Thyroid gland (tissue), 4 donors: ENCODE data around the gene NLGN1. TPM values are rescaled to one million over a fixed set of nuclear protein-coding genes. Genes with fewer than 3 reads are reported as not detected.

ENCODE experiments used
- DNase-seq, 2 donors: peaks; one replicate each; pipeline ENCODE4 v3.0.0-alpha.2; 2019
- H3K27ac ChIP-seq, 3 donors: fragments of 200-600 bp; sonication (generic); 1 replicate in 2 of 3; 2 replicates in 1 of 3; pipeline ENCODE4 v1.5.1; 2016 to 2019; ENCODE audit warnings: mild to moderate bottlenecking in 1 of 3, moderate library complexity in 1 of 3
- H3K27me3 ChIP-seq: fragments of 200-600 bp; sonication (generic); one replicate; pipeline ENCODE4 v1.5.1; 2019
- H3K36me3 ChIP-seq, 2 donors: fragments of 200-600 bp; sonication (generic); one replicate each; pipeline ENCODE4 v1.5.1; 2016 to 2019
- H3K4me1 ChIP-seq, 2 donors: fragments of 200-600 bp; sonication (generic); one replicate each; pipeline ENCODE4 v1.5.1; 2017 to 2019
- H3K4me3 ChIP-seq, 3 donors: fragments of 200-600 bp; sonication (generic); replicated peaks in 1 of 3; 1 replicate in 2 of 3; 2 replicates in 1 of 3; pipeline ENCODE4 v1.5.1; 2016; ENCODE audit warnings: mild to moderate bottlenecking in 1 of 3
- H3K9me3 ChIP-seq: fragments of 200-600 bp; sonication (generic); one replicate; pipeline ENCODE4 v1.5.1; 2017
- POLR2A ChIP-seq, 2 donors: fragments of 450-650 bp; IDR thresholded peaks; one replicate each; pipeline ENCODE4 v1.6.1; 2017; ENCODE audit warnings: antibody characterized with exemption in 2 of 2, mild to moderate bottlenecking in 2 of 2, moderate library complexity in 1 of 2
- WGBS, 2 donors: methylation state at CpG; one replicate each; pipeline ENCODE4 v1.1.5; 2017; 5-methylcytosine and 5-hydroxymethylcytosine counted together
- intact Hi-C: fragments of 100-400 bp; cut with DNase I; formaldehyde crosslinking; loops from one replicate; pipeline ENCODE4 v1.15.1; 2023
- total RNA-seq, 4 donors: library from RNA; depleted of rRNA; stranded (reverse); fragments of >200 nt; gene quantifications; one replicate each; pipeline ENCODE4 v1.2.3, GENCODE V29; 2016
- TF ChIP-seq, protein P1 (sequence below), 6 experiments: fragments of 200-600 bp in 3 of 6; fragments of 450-650 bp in 3 of 6; sonication (generic) in 3 of 6; IDR thresholded peaks; one replicate each; pipeline ENCODE4 v1.5.1; 2016 to 2019; ENCODE audit warnings: antibody characterized with exemption in 6 of 6, mild to moderate bottlenecking in 2 of 6, inconsistent platforms in 1 of 6, moderate library complexity in 1 of 6

The NLGN1 gene
- total RNA-seq, 4 donors from 2014 or later = 2.4 to 13.9 (median 2.9) TPM

DNA sequence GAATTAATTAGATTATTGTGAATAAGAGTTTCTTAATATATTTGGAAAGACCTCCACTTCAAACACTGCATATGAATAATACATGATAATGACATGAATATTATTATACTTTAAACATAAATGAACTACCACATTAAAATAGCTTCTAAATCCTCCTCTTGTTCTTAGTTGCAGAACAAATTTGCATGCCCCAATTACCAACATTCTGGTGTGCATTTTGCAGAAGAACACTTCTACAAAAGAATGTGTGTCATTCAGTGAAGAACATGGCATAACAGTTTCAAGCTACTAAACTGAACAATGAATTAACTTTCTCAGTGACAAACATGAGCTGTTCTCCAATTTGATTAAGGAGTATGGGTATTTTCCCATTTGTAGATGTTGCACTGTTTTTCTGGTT is 750.3 kb downstream of the NLGN1 start:
- intact Hi-C loops = no loop called here
- TF ChIP-seq POLR2A (IDR thresholded peaks at IDR 0.05) = no peak
- TF ChIP-seq, protein P1, sequence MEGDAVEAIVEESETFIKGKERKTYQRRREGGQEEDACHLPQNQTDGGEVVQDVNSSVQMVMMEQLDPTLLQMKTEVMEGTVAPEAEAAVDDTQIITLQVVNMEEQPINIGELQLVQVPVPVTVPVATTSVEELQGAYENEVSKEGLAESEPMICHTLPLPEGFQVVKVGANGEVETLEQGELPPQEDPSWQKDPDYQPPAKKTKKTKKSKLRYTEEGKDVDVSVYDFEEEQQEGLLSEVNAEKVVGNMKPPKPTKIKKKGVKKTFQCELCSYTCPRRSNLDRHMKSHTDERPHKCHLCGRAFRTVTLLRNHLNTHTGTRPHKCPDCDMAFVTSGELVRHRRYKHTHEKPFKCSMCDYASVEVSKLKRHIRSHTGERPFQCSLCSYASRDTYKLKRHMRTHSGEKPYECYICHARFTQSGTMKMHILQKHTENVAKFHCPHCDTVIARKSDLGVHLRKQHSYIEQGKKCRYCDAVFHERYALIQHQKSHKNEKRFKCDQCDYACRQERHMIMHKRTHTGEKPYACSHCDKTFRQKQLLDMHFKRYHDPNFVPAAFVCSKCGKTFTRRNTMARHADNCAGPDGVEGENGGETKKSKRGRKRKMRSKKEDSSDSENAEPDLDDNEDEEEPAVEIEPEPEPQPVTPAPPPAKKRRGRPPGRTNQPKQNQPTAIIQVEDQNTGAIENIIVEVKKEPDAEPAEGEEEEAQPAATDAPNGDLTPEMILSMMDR (IDR thresholded peaks at IDR 0.05) = no peak
- H3K27me3 ChIP-seq = no peaks in the 10 kb centered on the region

DNA sequence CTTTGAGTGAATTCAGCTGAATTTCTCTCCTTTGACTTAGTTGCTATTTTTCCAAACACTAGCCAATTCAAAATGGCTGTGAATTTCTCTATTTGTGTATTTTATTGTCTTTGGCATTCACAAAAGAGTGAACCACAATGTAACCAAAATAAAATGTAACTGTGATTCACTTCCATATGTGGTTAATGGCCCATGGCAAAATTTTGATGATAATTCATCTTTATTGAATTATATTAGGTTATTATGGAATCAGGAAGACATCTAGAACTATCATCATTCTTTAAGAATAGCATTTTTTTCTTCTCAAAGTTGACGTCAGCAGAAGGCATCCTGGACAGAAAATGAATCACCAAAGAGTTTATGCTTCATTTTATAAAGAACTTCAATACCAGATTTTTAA is 756.3 kb downstream of the NLGN1 start:
- H3K36me3 ChIP-seq = no peaks in the 10 kb centered on the region
- intact Hi-C loops = no loop called here
- 86 to 91% methylated on average over 1 of the region's 1 CpG for WGBS, 2 donors
- no peak for DNase-seq
- H3K4me1 ChIP-seq = no peaks in the 10 kb centered on the region
- no peaks in the 10 kb centered on the region for H3K27me3 ChIP-seq
- H3K4me3 ChIP-seq = no peak overlapping the region
- no peak overlapping the region for H3K27ac ChIP-seq
- TF ChIP-seq POLR2A (IDR thresholded peaks at IDR 0.05) = no peak
- TF ChIP-seq, protein P1 (IDR thresholded peaks at IDR 0.05) = no peak
- no peaks in the 10 kb centered on the region for H3K9me3 ChIP-seq

More for the DNA sequence above, 750.3 kb downstream of the NLGN1 start:
- Histone ChIP-seq H3K4me1 (no peaks in the 10 kb centered on the region), H3K36me3 (no peaks in the 10 kb centered on the region), H3K4me3 (no peak overlapping the region), H3K27ac (no peak overlapping the region), H3K9me3 (no peaks in the 10 kb centered on the region)
- no peak for DNase-seq

DNA sequence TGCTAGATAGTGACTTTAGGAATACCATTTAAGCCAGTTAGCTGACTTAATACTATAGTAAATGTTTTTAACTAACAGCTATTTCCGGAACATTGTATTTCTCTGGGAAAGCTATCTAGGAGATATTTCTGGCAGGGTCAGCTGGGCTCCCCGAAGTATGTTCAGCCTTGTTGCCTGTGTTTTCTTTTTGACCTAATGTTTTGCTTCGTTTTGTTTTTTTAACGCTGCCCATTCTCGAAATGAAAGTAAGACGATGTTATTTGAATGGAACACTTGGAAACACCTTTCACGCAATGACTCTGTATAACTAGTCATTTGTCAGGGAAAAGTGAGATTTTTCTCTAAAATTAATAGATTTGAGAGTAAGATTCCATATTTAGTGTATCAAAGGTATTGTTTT is 758.7 kb downstream of the NLGN1 start:
- no peaks in the 10 kb centered on the region for H3K36me3 ChIP-seq
- TF ChIP-seq, protein P1 (IDR thresholded peaks at IDR 0.05) = no peak
- no peak for TF ChIP-seq POLR2A (IDR thresholded peaks at IDR 0.05)
- intact Hi-C loops = no loop called here
- no peak overlapping the region for H3K4me3 ChIP-seq
- H3K27me3 ChIP-seq = no peaks in the 10 kb centered on the region
- no peak overlapping the region for H3K27ac ChIP-seq
- no peaks in the 10 kb centered on the region for H3K9me3 ChIP-seq
- DNase-seq = peak; percentile 30 to 46
- 14 to 29% methylated on average over 7 of the region's 7 CpGs for WGBS, 2 donors
- H3K4me1 ChIP-seq = no peaks in the 10 kb centered on the region

DNA sequence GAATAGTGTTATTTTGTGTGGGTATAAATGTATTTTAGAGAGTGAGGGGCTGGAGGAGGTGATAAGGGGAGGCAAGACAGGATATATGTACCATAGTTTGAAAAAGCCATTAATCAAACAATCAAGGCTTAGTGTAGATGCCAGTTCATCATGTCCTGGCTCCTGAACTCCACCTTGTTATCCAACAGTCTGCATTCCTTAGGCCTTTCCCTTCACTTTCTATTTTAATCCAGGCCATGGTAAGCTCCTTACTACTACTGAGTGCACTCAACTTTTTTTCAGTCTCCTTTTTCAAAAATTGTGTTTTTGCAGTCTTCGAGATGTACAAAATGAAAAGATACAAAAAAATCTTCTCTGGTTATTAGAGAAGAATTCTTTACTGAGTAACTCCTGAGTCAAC is 761.1 kb downstream of the NLGN1 start:
- WGBS, 2 donors = 95 to 96% methylated on average over 1 of the region's 1 CpG
- DNase-seq = no peak
- TF ChIP-seq, protein P1 (IDR thresholded peaks at IDR 0.05) = no peak
- no peak for TF ChIP-seq POLR2A (IDR thresholded peaks at IDR 0.05)
- Histone ChIP-seq H3K4me1 (no peaks in the 10 kb centered on the region), H3K4me3 (no peak overlapping the region), H3K27me3 (no peaks in the 10 kb centered on the region), H3K36me3 (no peaks in the 10 kb centered on the region), H3K27ac (no peak overlapping the region), H3K9me3 (no peaks in the 10 kb centered on the region)
- intact Hi-C loops = no loop called here

DNA sequence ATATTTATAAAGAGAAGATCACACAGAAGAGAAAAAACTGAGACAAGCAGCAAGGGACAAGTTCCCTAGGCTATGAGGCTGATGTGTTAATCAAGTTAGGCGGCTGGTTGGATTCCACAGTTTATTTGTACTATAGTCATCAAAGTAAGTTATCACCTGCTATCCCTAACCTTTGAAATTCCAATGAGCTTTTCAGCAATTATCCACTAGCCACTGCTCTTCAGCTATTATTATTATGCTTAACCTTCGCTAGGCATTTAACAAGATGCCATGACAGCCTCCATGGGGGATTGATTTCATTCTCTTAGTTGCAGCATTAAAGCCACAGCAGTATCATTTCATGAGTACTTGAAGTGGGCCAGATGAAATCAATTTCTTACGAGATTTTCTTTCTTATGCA is 762.1 kb downstream of the NLGN1 start:
- H3K27me3 ChIP-seq = no peaks in the 10 kb centered on the region
- no peaks in the 10 kb centered on the region for H3K36me3 ChIP-seq
- H3K9me3 ChIP-seq = no peaks in the 10 kb centered on the region
- DNase-seq = no peak
- WGBS, 2 donors = 90 to 95% methylated on average over 3 of the region's 3 CpGs
- H3K4me3 ChIP-seq = no peak overlapping the region
- H3K27ac ChIP-seq = no peak overlapping the region
- TF ChIP-seq POLR2A (IDR thresholded peaks at IDR 0.05) = no peak
- TF ChIP-seq, protein P1 (IDR thresholded peaks at IDR 0.05) = no peak
- no peaks in the 10 kb centered on the region for H3K4me1 ChIP-seq
- intact Hi-C loops = no loop called here
